ENCODE measurements around the gene PDE3A. TPM values are rescaled to one million over a fixed set of nuclear protein-coding genes. Genes with fewer than 3 reads are reported as not detected.

Gene PDE3A
- total RNA-seq, 2 donors from 2014 or later = not detected

GRCh38 chr12:20415028-20415427 lies 46.7 kb downstream of the PDE3A start:
- no peaks in the 10 kb centered on the region for H3K27me3 Mint-ChIP-seq (ENCODE audit: low read depth)
- no peaks in the 10 kb centered on the region for H3K9me3 Mint-ChIP-seq
- no peak for ATAC-seq (replicated peaks in 1 of 2)
- no peak for DNase-seq
- no peak overlapping the region for H3K27ac Mint-ChIP-seq
- H3K36me3 Mint-ChIP-seq (ENCODE audit: insufficient read depth in 2 of 2) = no peaks in the 10 kb centered on the region
- no peaks in the 10 kb centered on the region for H3K4me1 Mint-ChIP-seq (ENCODE audit: low read depth)
- no peak overlapping the region for H3K4me3 Mint-ChIP-seq

DNA sequence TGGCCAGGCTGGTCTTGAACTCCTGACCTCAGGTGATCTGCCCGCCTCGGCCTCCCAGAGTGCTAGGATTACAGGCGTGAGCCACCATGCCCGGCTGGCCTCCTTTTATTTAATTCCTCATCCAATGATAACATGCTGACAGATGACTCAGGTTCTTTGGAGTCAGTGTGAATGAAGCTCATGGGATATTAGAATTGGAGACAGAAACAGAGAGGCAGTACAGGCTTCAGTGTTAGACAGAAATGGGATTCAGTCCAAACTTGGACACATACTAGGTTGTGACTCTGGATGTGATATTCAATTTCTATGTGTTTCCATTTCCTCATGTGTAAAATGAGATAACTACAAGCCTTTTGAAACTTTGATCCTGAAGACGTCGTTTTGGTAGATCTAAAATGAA lies 47.3 kb downstream of the PDE3A start:
- no peaks in the 10 kb centered on the region for H3K9me3 Mint-ChIP-seq
- ATAC-seq (replicated peaks in 1 of 2) = no peak
- H3K27ac Mint-ChIP-seq = no peak overlapping the region
- H3K4me3 Mint-ChIP-seq = no peak overlapping the region
- H3K27me3 Mint-ChIP-seq (ENCODE audit: low read depth) = no peaks in the 10 kb centered on the region
- DNase-seq = no peak
- no peaks in the 10 kb centered on the region for H3K4me1 Mint-ChIP-seq (ENCODE audit: low read depth)
- H3K36me3 Mint-ChIP-seq (ENCODE audit: insufficient read depth in 2 of 2) = no peaks in the 10 kb centered on the region

DNA sequence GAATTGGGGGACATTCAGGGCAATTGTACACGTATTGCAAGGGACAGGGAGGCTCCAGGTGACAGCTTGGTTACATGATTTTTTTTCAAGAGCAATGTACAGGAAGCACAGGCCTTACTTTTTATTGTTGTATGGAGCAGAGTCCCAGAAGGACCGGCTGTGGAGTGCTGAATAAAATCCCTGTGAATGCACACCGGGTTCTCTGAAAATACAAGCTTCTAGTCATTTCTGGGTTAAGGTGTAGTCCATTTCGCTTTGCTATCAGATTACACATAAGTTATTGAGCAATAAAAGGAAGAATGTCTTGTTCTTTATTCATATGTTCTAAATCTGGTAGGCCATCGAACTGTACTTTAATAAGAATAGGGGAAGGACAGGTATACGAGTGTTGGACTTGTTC lies 52.2 kb downstream of the PDE3A start:
- Mint-ChIP-seq H3K4me1 (ENCODE audit: low read depth) (no peaks in the 10 kb centered on the region), H3K36me3 (ENCODE audit: insufficient read depth in 2 of 2) (no peaks in the 10 kb centered on the region), H3K9me3 (no peaks in the 10 kb centered on the region), H3K4me3 (no peak overlapping the region), H3K27ac (no peak overlapping the region), H3K27me3 (ENCODE audit: low read depth) (no peaks in the 10 kb centered on the region)
- ATAC-seq (replicated peaks in 1 of 2) (no peak), DNase-seq (no peak)

GRCh38 chr12:20421421-20421820 lies 53.1 kb downstream of the PDE3A start:
- H3K4me3 Mint-ChIP-seq = no peak overlapping the region
- no peak for DNase-seq
- no peaks in the 10 kb centered on the region for H3K27me3 Mint-ChIP-seq (ENCODE audit: low read depth)
- ATAC-seq (replicated peaks in 1 of 2) = no peak
- H3K9me3 Mint-ChIP-seq = no peaks in the 10 kb centered on the region
- H3K27ac Mint-ChIP-seq = no peak overlapping the region
- H3K4me1 Mint-ChIP-seq (ENCODE audit: low read depth) = no peaks in the 10 kb centered on the region
- H3K36me3 Mint-ChIP-seq (ENCODE audit: insufficient read depth in 2 of 2) = no peaks in the 10 kb centered on the region

DNA sequence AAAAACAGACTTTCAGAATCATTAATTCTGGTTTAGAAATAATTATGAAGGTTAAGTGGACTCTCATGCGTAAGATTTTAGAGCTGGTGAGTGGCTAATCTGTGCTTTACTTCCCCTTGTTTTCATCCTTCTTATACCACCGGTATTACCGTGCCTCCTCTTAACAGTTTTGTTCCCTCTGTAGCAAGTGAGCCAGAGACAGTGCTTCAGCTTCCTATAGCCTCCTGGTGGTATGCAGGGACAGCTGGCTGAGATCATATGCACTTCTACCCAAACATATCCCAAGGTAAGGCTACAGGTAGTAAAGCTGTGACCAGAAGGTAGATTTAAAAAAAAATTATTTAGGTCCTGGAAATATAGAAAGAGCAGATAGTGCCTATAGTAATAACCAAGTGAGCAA lies 55.2 kb downstream of the PDE3A start:
- ATAC-seq (replicated peaks in 1 of 2) = no peak
- no peak overlapping the region for H3K4me3 Mint-ChIP-seq
- H3K9me3 Mint-ChIP-seq = no peaks in the 10 kb centered on the region
- DNase-seq = no peak
- no peaks in the 10 kb centered on the region for H3K27me3 Mint-ChIP-seq (ENCODE audit: low read depth)
- H3K36me3 Mint-ChIP-seq (ENCODE audit: insufficient read depth in 2 of 2) = no peaks in the 10 kb centered on the region
- no peak overlapping the region for H3K27ac Mint-ChIP-seq
- H3K4me1 Mint-ChIP-seq (ENCODE audit: low read depth) = no peaks in the 10 kb centered on the region

GRCh38 chr12:20424841-20425240 lies 56.5 kb downstream of the PDE3A start:
- Mint-ChIP-seq H3K4me3 (no peak overlapping the region), H3K36me3 (ENCODE audit: insufficient read depth in 2 of 2) (no peaks in the 10 kb centered on the region), H3K4me1 (ENCODE audit: low read depth) (no peaks in the 10 kb centered on the region), H3K9me3 (no peaks in the 10 kb centered on the region), H3K27ac (no peak overlapping the region), H3K27me3 (ENCODE audit: low read depth) (no peaks in the 10 kb centered on the region)
- DNase-seq = no peak
- ATAC-seq (replicated peaks in 1 of 2) = no peak

- no peaks in the 10 kb centered on the region for H3K4me1 Mint-ChIP-seq (ENCODE audit: low read depth)
- ATAC-seq (replicated peaks in 1 of 2) = no peak
- H3K27ac Mint-ChIP-seq = no peak overlapping the region
These were observed 57.9 kb downstream of the PDE3A start for GRCh38 chr12:20426191-20426590.

GRCh38 chr12:20426957-20427356 lies 58.6 kb downstream of the PDE3A start:
- Mint-ChIP-seq H3K9me3 (no peaks in the 10 kb centered on the region), H3K4me3 (no peak overlapping the region), H3K27ac (no peak overlapping the region), H3K4me1 (ENCODE audit: low read depth) (no peaks in the 10 kb centered on the region), H3K36me3 (ENCODE audit: insufficient read depth in 2 of 2) (no peaks in the 10 kb centered on the region), H3K27me3 (ENCODE audit: low read depth) (no peaks in the 10 kb centered on the region)
- DNase-seq (no peak), ATAC-seq (replicated peaks in 1 of 2) (no peak)

More at GRCh38 chr12:20426191-20426590, 57.9 kb downstream of the PDE3A start:
- no peaks in the 10 kb centered on the region for H3K9me3 Mint-ChIP-seq
- no peak overlapping the region for H3K4me3 Mint-ChIP-seq
- no peak for DNase-seq
- H3K27me3 Mint-ChIP-seq (ENCODE audit: low read depth) = no peaks in the 10 kb centered on the region
- no peaks in the 10 kb centered on the region for H3K36me3 Mint-ChIP-seq (ENCODE audit: insufficient read depth in 2 of 2)

DNA sequence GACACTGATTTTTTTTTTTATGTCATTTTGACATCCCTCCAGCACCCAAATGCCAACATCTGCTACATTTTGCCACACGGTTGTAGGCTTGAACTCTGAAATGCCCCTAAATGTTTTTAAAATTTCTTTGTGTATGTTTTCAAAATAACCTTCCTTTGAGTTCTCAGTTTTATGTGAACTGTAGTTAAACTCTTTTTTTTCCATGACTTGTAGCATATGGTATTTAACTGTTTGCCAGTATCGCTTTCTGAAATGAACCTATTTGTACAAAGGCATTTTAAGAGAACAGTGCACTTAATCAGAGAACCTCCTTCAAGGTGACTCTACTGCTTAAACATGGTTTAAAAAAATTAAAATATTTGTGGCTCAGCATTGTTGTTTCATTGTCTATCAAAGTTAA lies 61.5 kb downstream of the PDE3A start:
- no peaks in the 10 kb centered on the region for H3K36me3 Mint-ChIP-seq (ENCODE audit: insufficient read depth in 2 of 2)
- H3K4me1 Mint-ChIP-seq (ENCODE audit: low read depth) = no peaks in the 10 kb centered on the region
- ATAC-seq (replicated peaks in 1 of 2) (no peak), DNase-seq (no peak)
- H3K27me3 Mint-ChIP-seq (ENCODE audit: low read depth) = no peaks in the 10 kb centered on the region
- no peaks in the 10 kb centered on the region for H3K9me3 Mint-ChIP-seq
- H3K4me3 Mint-ChIP-seq = no peak overlapping the region
- no peak overlapping the region for H3K27ac Mint-ChIP-seq

- DNase-seq (no peak), ATAC-seq (replicated peaks in 1 of 2) (no peak)
- Mint-ChIP-seq H3K4me1 (ENCODE audit: low read depth) (no peaks in the 10 kb centered on the region), H3K27me3 (ENCODE audit: low read depth) (peaks cover 8% of the 10 kb centered on the region), H3K4me3 (no peak overlapping the region), H3K9me3 (no peaks in the 10 kb centered on the region), H3K36me3 (ENCODE audit: insufficient read depth in 2 of 2) (no peaks in the 10 kb centered on the region), H3K27ac (no peak overlapping the region)
These were observed 64.0 kb downstream of the PDE3A start for GRCh38 chr12:20432290-20432689.

GRCh38 chr12:20434996-20435395 lies 66.7 kb downstream of the PDE3A start:
- DNase-seq (no peak), ATAC-seq (replicated peaks in 1 of 2) (no peak)
- H3K36me3 Mint-ChIP-seq (ENCODE audit: insufficient read depth in 2 of 2) = no peaks in the 10 kb centered on the region
- H3K27me3 Mint-ChIP-seq (ENCODE audit: low read depth) = peaks cover 8% of the 10 kb centered on the region
- H3K27ac Mint-ChIP-seq = no peak overlapping the region
- H3K4me1 Mint-ChIP-seq (ENCODE audit: low read depth) = no peaks in the 10 kb centered on the region
- no peaks in the 10 kb centered on the region for H3K9me3 Mint-ChIP-seq
- no peak overlapping the region for H3K4me3 Mint-ChIP-seq

GRCh38 chr12:20436316-20436715 lies 68.0 kb downstream of the PDE3A start:
- no peak for ATAC-seq (replicated peaks in 1 of 2)
- no peak for DNase-seq
- Mint-ChIP-seq H3K4me1 (ENCODE audit: low read depth) (no peaks in the 10 kb centered on the region), H3K27ac (no peak overlapping the region), H3K36me3 (ENCODE audit: insufficient read depth in 2 of 2) (no peaks in the 10 kb centered on the region), H3K9me3 (no peaks in the 10 kb centered on the region), H3K4me3 (no peak overlapping the region), H3K27me3 (ENCODE audit: low read depth) (peaks cover 8% of the 10 kb centered on the region)

GRCh38 chr12:20438299-20438779 lies 70.0 kb downstream of the PDE3A start:
- ATAC-seq (replicated peaks in 1 of 2) (no peak), DNase-seq (no peak)
- H3K4me1 Mint-ChIP-seq (ENCODE audit: low read depth) = no peaks in the 10 kb centered on the region
- no peaks in the 10 kb centered on the region for H3K9me3 Mint-ChIP-seq
- H3K36me3 Mint-ChIP-seq (ENCODE audit: insufficient read depth in 2 of 2) = no peaks in the 10 kb centered on the region
- H3K4me3 Mint-ChIP-seq = no peak overlapping the region
- H3K27me3 Mint-ChIP-seq (ENCODE audit: low read depth) = peaks cover 8% of the 10 kb centered on the region
- H3K27ac Mint-ChIP-seq = no peak overlapping the region

DNA sequence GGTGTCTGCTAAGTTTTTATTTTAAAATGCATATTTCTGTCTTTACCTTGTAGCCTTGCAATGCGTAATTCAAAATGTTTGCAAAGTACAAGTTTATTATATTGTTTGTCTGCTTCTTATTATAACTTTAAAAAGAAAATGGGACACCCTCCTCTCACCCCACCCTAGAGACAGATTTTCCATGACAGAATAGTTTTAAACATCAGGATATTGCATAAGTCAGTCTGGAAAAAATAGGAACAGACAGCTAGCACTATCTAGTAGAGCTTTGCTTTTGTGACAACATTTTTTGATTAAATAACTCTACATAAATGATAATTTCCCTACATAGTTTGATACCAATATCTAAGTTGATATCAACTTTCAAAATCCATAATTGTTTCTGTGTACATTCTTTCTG lies 71.3 kb downstream of the PDE3A start:
- no peak overlapping the region for H3K4me3 Mint-ChIP-seq
- no peaks in the 10 kb centered on the region for H3K4me1 Mint-ChIP-seq (ENCODE audit: low read depth)
- peaks cover 8% of the 10 kb centered on the region for H3K27me3 Mint-ChIP-seq (ENCODE audit: low read depth)
- H3K27ac Mint-ChIP-seq = no peak overlapping the region
- DNase-seq (no peak), ATAC-seq (replicated peaks in 1 of 2) (no peak)
- H3K36me3 Mint-ChIP-seq (ENCODE audit: insufficient read depth in 2 of 2) = no peaks in the 10 kb centered on the region
- no peaks in the 10 kb centered on the region for H3K9me3 Mint-ChIP-seq

Data from activated T-cell treated with anti-CD3 and anti-CD28 coated beads, Interleukin-2, amount 50 U/mL, for 72 hours (primary cell).